GM18505 (cell line): ENCODE measurements around the gene COMMD1.

Experiments used
- ATAC-seq: cut with Tn5 transposase; IDR thresholded peaks from one replicate; pipeline ENCODE4 v1.9.1; 2021; ENCODE audit not compliant: unreplicated experiment
- POLR2A ChIP-seq: IDR thresholded peaks from 4 replicates; pipeline ENCODE4 v1.6.1; 2011; ENCODE audit warnings: borderline replicate concordance; ENCODE audit not compliant: insufficient read depth, insufficient read length; ENCODE audit errors: extremely low read depth

Gene COMMD1

DNA sequence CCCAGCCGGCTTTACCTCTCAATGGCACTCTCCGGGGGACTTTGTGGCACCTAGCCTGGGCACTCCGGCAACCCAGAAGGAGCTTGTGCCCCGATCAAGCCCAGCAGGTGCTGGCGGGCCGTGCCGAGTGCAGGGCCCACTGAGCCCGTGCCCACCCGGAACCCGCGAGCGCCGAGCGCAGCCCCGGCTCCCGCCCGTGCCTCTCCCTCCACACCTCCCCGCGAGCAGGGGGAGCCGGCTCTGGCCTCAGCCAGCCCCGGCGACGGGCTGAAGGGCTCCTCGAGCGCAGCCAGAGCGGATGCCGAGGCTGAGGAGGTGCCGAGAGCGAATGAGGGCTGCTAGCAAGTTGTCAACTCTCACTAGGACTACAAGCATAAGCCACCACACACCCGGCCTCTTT lies 136.9 kb downstream of the COMMD1 start:
- no peak for TF ChIP-seq POLR2A
- no peak for ATAC-seq

GRCh38 chr2:62042944-62043343 lies 137.5 kb downstream of the COMMD1 start:
- no peak for TF ChIP-seq POLR2A
- ATAC-seq = no peak

DNA sequence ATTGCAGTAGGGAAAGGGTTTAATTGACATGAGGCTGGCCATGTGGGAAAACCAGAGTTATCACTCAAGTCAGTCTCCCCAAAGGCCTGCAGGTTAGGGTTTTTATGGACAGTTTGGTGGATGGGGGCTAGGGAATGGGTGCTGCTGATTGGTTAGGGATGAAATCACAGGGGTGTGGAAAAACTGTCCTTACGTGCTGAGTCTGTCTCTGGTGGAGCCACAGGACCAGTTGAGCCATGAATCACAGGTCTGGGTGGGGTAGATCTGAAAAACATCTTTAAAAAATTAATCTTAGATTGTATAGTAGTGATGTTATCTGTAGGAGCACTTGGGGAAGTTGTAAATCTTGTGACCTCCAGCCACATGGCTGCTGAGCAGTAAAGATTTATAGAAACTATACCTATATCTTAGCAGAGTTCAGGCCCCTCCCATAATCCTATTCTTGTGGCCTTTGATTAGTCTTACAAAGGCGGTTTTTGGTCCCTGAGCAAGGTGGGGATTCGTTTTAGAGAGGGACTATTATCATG lies 139.6 kb downstream of the COMMD1 start:
- no peak for ATAC-seq
- TF ChIP-seq POLR2A = no peak

DNA sequence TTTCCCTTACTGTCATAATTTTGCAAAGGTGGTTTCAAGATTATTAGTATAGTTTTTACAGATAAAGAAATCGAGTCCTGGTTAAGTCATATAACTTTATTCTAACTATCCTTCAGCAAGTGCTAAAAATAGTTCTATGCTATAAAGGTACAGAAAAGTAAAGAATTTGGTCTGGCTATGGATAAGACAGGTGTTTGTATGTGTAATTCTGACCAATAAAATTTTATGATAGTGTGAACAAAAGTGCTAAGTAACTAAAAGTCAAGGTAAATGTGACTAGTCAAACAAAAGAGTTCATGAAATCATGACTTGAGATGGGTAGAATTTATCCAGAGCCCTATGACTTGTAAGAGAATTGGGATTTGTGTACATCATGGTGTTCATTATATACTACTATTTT lies 140.7 kb downstream of the COMMD1 start:
- no peak for ATAC-seq
- TF ChIP-seq POLR2A = no peak

DNA sequence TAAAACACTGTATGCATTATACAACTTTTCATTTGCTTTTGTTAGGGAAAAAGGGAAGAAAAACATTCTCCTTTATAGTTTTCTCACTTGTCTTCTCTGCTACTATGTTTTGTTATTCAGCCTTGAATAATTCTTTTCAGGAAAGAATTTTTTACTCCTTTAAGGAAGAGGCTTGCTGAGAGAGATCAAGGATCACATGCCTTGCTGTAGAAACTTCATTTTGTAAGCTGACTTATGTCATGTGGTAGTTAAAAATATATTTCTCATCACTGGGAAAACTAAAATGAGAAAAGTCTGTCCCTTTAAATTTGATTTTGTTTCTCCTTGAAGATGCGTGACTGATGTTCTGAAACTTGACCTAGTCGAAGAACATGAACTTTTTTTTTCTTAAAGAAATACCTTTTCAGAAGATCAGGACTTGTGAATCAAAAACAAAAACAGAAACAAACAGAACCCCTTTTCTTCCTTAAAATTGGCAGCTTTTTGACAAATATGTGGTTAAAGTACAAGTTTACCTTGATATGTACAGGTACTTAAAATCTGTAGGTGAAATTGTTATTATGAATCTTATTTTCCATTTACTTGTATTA lies 145.1 kb downstream of the COMMD1 start:
- TF ChIP-seq POLR2A = no peak
- no peak for ATAC-seq

DNA sequence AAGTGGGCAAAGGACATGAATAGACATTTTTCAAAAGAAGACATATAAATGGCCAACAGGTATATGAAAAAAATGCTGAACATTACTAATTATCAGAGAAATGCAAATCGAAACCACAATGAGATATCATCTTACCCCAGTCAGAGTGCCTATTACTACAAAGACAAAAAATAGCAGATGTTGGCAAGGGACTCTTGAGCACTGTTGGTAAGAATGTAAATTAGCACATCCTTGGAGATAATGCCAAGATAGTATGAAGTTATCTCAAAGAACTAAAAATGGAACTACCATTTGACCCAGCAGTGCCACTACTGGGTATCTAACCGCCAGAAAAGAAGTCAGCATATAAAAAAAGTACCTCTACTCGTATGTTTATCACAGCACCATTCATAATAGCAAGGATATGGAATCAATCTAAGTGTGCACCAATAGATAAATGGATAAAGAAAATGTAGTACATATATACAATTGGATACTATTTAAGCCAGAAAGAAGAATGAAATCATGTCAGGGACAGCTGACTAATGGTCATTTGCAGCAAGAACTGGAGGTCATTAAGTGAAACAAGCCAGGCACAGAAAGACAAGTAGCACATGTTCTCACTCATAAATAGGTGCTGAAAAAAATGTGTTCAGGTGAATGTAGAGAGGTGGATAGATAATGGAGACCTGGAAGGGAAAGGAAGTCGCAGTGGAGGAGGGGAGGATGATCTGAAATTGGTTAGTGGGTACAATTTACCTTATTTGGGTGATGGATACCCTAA lies 148.7 kb downstream of the COMMD1 start:
- TF ChIP-seq POLR2A = no peak
- no peak for ATAC-seq

DNA sequence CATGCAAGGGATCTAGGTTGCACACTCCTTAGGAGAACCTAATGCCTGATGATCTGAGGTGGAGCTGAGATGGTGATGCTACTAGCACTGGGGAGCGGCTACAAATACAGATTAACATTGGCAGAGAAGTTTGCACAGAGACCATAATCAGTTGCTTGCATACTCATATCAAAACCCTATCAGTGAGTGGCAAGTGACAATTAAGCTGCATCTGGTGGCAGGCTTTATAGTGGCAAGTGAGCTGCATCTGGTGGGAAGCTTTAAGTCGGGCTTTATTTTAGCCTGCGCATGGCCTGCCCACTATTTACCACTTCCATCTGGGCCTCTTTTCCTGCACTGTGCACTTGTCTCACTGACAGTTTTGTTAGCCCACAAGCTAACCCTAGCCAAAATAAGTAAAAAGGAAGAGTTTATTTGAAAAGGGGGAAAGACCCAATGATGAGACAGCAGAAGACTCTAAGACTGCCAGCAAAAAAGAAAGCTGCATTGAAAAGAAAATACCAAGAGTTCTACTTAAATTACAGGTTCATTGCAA lies 149.5 kb downstream of the COMMD1 start:
- no peak for TF ChIP-seq POLR2A
- no peak for ATAC-seq

GRCh38 chr2:62055724-62056336 lies 150.4 kb downstream of the COMMD1 start:
- ATAC-seq = no peak
- TF ChIP-seq POLR2A = no peak

- no peak for TF ChIP-seq POLR2A
- ATAC-seq = no peak
These were observed 150.9 kb downstream of the COMMD1 start for GRCh38 chr2:62056341-62056740.

- TF ChIP-seq POLR2A = no peak
- ATAC-seq = no peak
These were observed 159.8 kb downstream of the COMMD1 start for GRCh38 chr2:62065243-62065642.

- no peak for ATAC-seq
- TF ChIP-seq POLR2A = no peak
These were observed 165.7 kb downstream of the COMMD1 start for GRCh38 chr2:62071126-62071598.

GRCh38 chr2:62071760-62072680 lies 166.5 kb downstream of the COMMD1 start:
- no peak for ATAC-seq

More at GRCh38 chr2:62071760-62072680, 166.5 kb downstream of the COMMD1 start:
- TF ChIP-seq POLR2A = no peak
